Stimulated activated CD4-positive, alpha-beta T cell treated with anti-CD3 and anti-CD28 coated beads, Interleukin-2, amount 100 ng/mL, for 48 hours (primary cell): ENCODE data around the gene ATP2B1.
"Not testable (repeated sequence)": the region's sequence is repeated elsewhere in the genome, so short reads cannot be mapped to it uniquely, and the experiment has no call there.

Source experiments
- DNase-seq, 2 donors: peaks; one replicate each; pipeline ENCODE4 v3.0.0-alpha.2; 2020

The ATP2B1 gene

DNA sequence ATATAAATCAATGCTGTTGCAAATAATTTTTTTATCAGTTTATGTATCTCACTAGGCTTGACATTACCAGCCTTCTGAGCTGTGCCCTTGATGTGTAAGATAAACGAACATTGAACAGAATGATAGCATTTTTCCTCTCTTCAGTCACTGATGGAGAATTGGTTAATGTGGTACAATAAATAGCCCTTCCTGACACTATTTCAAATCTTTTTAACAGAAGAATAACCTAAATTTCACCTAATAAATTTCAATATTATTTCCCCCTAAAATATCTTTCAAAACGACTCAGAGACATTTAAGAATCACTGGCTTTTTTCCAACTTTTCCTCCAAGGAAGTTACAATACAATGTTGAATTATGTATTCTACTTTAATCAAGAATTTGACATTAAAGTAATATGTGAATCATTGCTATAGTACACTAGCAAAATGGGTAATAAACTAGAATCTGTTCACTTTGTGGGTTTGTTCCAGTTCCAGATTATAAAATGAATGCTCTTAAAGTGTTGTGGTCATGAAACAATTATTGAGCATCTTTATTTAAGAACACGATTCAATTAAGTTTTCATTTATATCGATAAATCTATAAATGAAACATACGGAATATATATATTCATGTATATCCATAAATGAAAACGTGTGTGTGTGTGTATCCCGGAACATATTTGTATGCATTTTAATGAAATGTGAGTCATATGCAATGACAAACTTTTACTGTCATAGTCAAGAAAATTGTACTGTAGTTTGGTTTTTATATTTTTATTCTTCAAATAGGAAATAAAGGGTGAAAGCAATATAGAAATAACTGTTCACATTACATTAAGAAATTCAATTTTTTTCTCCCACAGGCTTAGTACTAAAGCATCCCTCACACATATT, 2.5 kb upstream of the ATP2B1 start:
- no peak for DNase-seq

DNA sequence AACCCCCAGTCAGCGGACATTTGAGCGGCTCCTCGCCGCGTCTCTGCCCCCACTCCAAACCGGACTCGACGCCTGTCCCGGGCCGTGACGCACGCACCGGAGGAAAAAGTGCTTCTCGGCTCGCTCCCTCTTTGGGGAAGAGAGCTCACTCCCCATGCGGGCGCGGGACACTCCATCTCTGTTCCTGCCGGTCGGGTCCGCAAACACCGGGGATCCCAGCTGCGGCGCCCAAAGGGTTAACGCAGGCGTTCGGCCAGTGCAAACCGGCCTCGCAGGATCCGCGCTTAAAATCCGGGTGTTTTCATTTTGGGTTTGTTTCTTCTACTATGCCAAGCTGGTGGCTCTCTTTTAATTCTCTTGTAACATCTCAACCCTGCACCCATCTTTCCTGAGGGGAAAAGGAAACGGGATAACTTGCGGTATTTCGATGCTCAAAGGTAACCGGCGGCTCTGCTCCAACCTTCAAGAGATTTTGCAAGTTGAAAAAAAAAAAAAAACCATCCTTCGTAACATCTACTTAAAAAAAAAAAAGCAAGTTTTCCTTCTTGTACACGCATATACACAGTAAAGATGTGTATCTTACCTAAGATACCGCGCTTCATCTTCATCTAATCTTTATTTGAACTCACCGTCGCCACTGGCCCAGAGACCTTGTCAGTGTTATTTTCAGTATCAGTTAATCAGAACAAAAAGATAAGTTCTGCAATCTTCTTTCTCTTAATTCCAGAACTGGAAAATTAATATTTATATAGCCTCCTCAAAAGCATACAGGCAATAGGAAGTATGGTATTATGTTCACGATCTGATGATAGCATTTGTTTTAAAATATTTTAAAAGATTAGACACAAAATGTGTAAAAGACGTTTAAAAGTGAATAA, 1.6 kb upstream of the ATP2B1 start:
- DNase-seq = peak; percentile 12 to 35

DNA sequence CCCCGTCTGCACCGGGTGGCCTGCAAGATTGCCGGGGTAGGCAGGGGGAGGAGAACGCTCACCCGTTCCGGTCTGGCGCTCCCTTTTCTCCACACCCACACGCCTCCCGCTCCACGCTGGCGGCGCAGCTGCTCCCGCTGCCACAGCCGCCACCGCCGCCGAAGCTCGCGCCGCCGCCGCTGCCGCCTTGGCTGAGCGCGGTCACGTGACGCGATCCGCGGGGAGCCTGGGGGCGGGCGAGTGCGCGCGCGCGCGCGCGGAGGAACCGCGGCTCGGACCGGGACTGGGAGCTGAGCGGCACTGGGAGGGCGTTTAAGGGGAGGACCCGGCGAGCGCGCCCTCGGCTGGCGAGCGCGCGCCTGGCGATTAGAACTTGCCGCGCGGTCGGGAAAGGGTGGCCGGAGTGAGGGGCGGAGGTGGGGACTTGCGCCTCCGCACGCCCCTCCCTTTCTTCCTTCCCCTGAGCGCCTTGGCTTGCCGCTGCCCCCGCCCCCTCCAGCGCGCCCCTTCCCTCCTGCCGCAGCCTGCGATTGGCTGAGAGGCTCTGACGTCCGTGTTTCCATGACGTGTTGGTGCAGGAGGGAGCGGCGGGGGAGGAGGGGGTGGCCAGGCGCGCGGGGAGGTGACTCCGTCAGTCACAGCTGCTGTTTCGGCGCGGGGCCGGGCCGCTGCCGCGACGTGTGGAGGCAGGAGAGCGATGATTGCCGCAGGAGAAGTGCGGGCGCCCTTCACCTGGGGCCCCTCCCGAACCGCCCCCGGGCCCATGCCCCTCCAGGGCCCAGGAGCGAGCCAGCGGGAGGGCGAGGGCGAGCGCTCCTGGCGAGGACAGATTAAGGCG, 738 bp upstream of the ATP2B1 start:
- DNase-seq = peak; percentile 95 to 97

- DNase-seq = peak; percentile 15 to 25
These were observed 704 bp downstream of the ATP2B1 start for GRCh38 chr12:89707703-89708564.

DNA sequence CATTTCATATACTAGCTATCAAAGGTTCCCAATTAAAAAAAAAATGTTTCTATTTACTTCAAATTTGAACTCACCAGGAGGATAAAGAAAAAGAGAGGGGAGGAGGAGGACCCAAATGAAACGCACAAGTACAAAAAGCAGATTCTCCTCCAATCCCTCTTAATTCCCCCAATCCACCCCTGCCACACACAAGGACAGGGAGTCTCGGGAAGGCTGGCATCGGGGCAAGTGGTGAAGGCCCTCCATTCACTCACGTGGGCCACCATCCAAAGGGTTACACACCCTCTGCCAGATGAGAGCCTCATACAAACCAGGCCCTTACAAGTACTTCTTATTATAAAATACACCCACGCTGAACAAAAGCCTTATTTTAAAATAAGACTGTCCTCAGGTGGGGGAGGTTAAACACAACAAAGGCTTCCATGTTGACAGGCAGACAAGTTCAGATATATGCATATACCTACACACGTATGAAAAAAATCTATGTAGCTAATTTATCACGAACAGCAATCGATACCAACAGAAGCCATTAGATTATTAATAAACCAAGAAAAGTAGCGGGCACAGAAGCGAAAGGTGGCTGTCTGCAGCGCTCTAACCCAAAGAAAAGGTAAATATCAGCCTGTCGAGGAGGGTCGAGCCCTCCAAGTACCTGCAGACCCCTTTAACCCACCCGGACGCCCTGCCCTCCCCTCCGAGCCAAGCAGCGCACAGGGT, 1.5 kb downstream of the ATP2B1 start:
- DNase-seq = no peak

DNA sequence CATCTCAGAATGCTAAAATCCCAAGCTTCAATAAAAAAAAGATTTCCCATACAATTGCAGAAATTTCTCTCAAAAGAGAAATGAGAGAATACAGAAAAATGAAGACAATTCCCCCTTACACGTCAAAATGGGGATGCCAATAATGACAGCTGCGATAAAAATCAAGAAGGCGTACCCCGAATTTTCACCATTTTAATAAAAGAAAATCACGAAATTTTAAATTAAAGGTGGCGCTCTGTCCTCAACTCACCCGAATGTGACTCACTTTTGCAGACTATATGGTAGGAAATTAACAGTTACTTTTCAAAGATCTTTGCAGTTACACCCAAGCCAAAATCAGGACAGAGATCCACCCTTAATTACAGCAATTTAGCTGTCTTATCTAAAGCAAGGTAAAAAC, 2.1 kb downstream of the ATP2B1 start:
- no peak for DNase-seq

DNA sequence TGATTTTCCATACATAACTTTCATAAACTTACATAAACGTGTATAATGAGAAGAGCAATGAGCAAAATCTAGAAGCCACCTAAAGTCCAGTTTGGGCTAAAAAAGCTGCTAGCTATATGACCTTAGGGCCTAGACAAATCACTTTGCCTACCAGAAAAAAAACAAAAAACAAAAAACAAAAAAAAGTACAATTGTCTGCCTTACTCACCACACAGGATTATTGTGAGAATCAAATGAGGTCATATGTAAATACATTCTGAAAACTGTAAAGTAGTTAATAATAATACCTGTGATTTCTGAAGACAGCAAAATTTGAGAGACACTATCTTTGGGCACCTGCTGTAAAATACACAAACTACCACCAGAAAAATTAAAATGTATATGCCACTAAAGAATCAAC, 4.2 kb downstream of the ATP2B1 start:
- no peak for DNase-seq

DNA sequence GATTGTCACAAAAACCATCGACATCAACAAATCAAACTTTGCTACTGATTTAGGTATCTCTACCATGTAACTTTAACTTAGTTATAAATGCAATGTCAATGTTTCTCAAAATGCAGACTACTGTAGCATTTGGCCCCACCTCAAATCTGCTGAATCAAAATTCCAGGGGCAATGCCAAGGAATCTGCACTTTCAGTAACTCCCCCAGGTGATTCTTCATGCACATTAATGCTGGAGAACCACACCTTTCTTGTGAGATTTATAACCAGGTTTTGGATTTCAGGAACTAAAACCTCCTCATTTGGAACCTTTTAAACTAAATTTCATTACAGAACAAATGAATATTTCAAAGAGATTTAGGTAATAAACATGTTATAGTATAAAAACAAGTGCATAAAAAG, 4.9 kb downstream of the ATP2B1 start:
- DNase-seq = no peak

- DNase-seq = no peak
These were observed 6.1 kb downstream of the ATP2B1 start for GRCh38 chr12:89702503-89702902.

DNA sequence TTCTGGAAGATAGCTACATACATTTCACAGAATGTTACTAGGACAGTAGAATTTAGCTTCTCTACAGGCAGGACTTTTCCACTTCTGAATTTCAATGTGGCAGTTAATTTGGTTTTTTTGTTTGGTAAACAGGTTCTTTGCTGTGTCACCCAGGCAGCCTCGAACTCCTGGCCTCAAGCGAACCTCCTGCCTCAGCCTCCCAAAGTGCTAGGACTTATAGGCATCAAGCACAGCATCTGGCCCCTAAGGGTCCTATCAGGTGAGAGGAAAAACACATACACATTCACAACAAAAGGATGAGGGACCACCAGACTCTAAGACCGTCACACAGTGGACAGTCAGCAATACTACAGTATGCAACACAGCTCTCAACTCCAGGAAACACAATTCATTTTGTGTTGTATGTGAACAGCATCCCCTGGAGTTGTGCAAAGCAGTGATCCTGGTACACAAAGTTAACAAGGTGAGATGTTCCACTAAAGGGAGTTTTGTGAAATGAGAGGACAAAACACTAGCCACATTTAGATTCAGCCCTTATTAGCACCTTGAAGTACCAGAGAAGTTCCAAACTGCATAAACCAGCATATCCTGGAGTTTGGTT, 6.9 kb downstream of the ATP2B1 start:
- DNase-seq = no peak

DNA sequence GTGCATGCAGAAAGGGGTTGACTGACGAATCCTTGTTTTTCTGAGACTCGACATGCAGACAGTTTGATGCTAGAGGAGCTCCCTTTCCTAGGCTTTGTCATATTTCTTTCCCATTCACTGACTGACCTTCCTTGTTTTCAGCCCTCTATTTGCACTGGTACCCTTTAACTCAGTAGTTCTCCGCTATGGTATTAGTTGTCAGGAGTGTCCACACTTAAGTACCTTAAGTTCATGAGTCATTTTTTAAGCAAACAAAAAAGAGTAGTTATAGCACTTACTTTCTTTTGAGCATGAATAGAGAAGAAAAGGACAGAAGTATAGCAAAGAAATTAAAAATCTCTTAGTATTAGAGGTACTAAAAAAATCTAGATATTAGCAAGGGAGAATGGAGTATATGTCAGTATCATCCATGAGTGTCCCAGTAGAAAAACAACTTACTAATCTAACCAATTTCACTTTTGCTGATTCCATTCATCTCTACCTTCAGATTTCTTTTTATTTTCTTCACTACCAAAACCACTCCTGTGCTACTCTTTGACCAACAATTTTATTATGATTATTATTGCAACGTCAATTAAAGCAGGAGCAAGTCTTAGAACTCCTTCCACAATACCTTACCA, 8.3 kb downstream of the ATP2B1 start:
- no peak for DNase-seq

- no peak for DNase-seq
These were observed 10.0 kb downstream of the ATP2B1 start for GRCh38 chr12:89698607-89699006.

DNA sequence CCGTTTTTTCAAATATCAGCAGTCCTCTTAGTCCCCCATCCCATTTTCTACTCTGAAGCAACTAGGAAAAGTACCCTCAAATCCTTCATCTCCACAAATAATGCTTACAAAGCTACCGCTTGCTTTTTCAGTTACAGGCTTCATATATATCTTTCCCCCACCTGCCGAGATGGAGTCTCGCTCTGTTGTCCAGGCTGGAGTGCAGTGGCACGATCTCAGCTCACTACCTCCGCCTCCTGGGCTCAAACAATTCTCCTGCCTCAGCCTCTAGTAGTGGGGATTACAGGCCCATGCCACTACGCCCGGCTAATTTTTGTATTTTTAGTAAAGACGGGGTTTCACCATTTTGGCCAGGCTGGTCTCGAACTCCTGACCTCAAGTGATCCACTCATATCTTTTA, 10.9 kb downstream of the ATP2B1 start:
- not testable (repeated sequence) for DNase-seq

- no peak for DNase-seq
These were observed 11.3 kb downstream of the ATP2B1 start for GRCh38 chr12:89697296-89697695.

GRCh38 chr12:89695830-89696229, 12.8 kb downstream of the ATP2B1 start:
- DNase-seq = no peak

- DNase-seq = no peak
These were observed 13.5 kb downstream of the ATP2B1 start for GRCh38 chr12:89695100-89695499.

- DNase-seq = no peak
These were observed 14.1 kb downstream of the ATP2B1 start for GRCh38 chr12:89694542-89694941.

- DNase-seq = no peak
These were observed 14.9 kb downstream of the ATP2B1 start for GRCh38 chr12:89693639-89694202.

GRCh38 chr12:89692439-89692838, 16.2 kb downstream of the ATP2B1 start:
- no peak for DNase-seq

DNA sequence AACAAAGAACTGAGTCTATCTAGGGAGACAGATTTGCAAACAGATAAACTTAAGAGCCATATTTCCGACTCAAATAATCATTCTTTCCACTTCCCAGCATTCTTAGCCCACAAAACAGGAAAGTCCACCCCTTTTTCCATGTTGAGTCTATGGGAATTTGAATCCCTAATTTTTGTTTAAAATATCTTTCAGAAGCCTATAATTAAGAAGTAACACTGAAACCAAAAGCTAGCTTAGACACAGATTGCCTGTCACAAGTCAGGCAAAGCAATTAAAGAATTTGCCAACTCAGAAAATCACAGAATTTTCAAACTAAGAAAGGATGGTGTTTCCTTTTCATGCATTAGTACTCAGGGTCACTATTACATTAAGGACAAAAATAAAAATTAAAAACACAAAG, 17.0 kb downstream of the ATP2B1 start:
- DNase-seq = no peak
